MCF 10A (cell line): Measurements from ENCODE around the gene UQCC5. TPM values are rescaled to one million over a fixed set of nuclear protein-coding genes. Genes with fewer than 3 reads are reported as not detected.
"Not testable (repeated sequence)": the region's sequence is repeated elsewhere in the genome, so short reads cannot be mapped to it uniquely, and the experiment has no call there.

Source experiments
- BruUV-seq: library from RNA; stranded (reverse); fragments of 400-500 nt; replicated peaks from 2 replicates; lab custom pipeline; 2021; lab: Mats Ljungman, UMichigan
- CTCF ChIA-PET: fragments of 300-600 bp; sonication (Branson Sonifier 250); formaldehyde crosslinking; extraction: SDS; loops from one replicate; lab custom pipeline; 2021; ENCODE audit warnings: antibody characterized with exemption, inconsistent platforms; lab: Yijun Ruan, JAX
- POLR2A ChIA-PET: fragments of 300-600, 350-650 bp; sonication (Branson Sonifier 250); formaldehyde crosslinking; extraction: SDS; loops from one replicate; lab custom pipeline; 2020; ENCODE audit warnings: antibody characterized with exemption, inconsistent platforms; lab: Yijun Ruan, JAX
- DNase-seq: peaks from one replicate; pipeline ENCODE4 v3.0.0-alpha.2; 2018; ENCODE audit not compliant: unreplicated experiment
- H3K27ac Mint-ChIP-seq: one replicate; pipeline ENCODE4 v1.8.0; 2022; ENCODE audit warnings: mild to moderate bottlenecking, low read depth, mixed read lengths; ENCODE audit not compliant: unreplicated experiment
- H3K27me3 Mint-ChIP-seq: one replicate; pipeline ENCODE4 v1.8.0; 2022; ENCODE audit warnings: mixed read lengths; ENCODE audit not compliant: insufficient read depth, unreplicated experiment
- H3K36me3 Mint-ChIP-seq: one replicate; pipeline ENCODE4 v1.8.0; 2022; ENCODE audit warnings: mild to moderate bottlenecking, moderate library complexity, mixed read lengths; ENCODE audit not compliant: insufficient read depth, unreplicated experiment
- H3K4me1 Mint-ChIP-seq: one replicate; pipeline ENCODE4 v1.8.0; 2022; ENCODE audit warnings: mixed read lengths; ENCODE audit not compliant: insufficient read depth, unreplicated experiment
- H3K4me3 Mint-ChIP-seq: one replicate; pipeline ENCODE4 v1.8.0; 2022; ENCODE audit warnings: mild to moderate bottlenecking, moderate library complexity, mixed read lengths; ENCODE audit not compliant: unreplicated experiment
- H3K9me3 Mint-ChIP-seq: one replicate; pipeline ENCODE4 v1.8.0; 2022; ENCODE audit warnings: mixed read lengths; ENCODE audit not compliant: unreplicated experiment
- CTCF ChIP-seq: fragments of 200-600 bp; IDR thresholded peaks from one replicate; pipeline ENCODE4 v1.8.0; 2022; ENCODE audit warnings: antibody characterized with exemption, mild to moderate bottlenecking; ENCODE audit not compliant: unreplicated experiment
- intact Hi-C: fragments of 100-400 bp; cut with micrococcal nuclease; formaldehyde crosslinking; loops from 2 replicates; pipeline ENCODE4 v1.14.1; 2022
- total RNA-seq: library from RNA; stranded (reverse); gene quantifications from 2 replicates; pipeline ENCODE4 v1.2.3, GENCODE V29; 2022

Gene UQCC5
- total RNA-seq, 1 experiment from 2014 or later = 22.6 TPM

DNA sequence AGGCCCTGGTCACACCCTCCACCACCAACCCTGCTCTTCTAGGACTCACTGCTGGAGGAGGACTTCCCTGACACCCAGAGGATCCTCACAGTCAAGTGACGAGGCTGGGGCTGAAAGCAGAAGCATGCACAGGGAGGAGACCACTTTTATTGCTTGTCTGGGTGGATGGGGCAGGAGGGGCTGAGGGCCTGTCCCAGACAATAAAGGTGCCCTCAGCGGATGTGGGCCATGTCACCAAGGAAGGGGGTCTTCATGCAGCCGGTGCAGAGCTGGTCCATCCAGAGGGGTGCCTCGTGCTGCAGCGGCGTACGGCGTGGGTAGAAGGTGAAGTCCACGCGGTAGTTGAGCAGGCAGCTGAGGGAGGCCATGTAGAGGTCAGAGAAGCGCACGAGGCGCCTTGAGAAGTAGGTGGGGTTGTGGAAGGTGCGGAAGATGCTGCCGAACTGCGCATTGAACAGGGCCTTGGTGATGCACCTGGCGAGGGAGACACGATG is 12.1 kb upstream of the UQCC5 start:
- no peaks in the 10 kb centered on the region for H3K36me3 Mint-ChIP-seq
- no peaks in the 10 kb centered on the region for H3K4me1 Mint-ChIP-seq
- intact Hi-C loops = no loop called here
- no peak for TF ChIP-seq CTCF
- BruUV-seq = no TSS peak
- H3K4me3 Mint-ChIP-seq = no peak overlapping the region
- H3K27ac Mint-ChIP-seq = no peak overlapping the region
- ChIA-PET POLR2A (no interaction called here), CTCF (no interaction called here)
- H3K27me3 Mint-ChIP-seq = no peaks in the 10 kb centered on the region
- DNase-seq = no peak
- H3K9me3 Mint-ChIP-seq = no peaks in the 10 kb centered on the region

DNA sequence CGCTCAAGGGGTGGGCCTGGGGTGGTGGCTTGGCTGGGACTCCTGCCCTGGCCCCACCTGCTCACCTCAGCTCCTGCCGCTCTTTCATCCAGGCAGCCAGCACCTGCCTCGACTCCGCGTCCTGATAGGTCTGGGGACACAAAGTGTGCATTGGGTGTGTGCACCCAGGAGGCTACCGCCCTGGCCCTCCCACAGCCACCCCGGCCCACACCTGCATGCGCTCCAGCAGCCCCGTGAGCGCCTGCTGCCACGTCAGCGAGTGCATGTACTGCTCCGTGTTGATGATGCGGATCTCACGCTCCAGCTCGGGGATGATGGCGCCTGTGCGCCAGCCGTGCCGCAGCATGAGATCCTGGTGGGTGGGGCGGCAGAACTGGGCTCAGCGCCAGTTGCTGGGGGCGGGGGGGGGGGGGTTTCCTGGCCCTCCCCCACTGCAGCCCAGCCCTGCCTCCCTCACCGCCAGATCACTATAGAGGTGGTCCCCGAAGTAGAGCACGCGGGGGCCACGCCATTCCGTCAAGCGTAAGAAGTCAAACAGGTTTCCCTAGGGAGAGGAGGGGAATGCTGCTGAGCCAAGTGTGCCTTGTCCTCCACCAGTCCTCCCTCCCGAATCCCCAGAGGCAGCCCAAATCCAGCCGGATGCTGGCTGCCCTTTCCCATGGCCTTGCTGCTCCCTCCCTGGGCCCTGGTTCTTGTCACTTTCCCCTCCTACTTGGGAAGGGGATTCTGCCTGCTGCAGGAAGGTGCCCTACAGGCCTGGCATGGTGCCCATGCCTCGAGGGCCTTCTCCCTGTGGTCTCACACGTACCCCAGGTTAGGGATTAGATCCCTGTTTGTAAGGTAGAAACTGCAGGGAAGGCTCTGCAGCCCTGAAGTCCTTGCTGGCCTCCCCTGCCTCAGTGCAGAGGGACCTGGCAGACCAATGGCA is 11.4 kb upstream of the UQCC5 start:
- H3K9me3 Mint-ChIP-seq = no peaks in the 10 kb centered on the region
- no peak overlapping the region for H3K27ac Mint-ChIP-seq
- H3K4me3 Mint-ChIP-seq = no peak overlapping the region
- no peaks in the 10 kb centered on the region for H3K36me3 Mint-ChIP-seq
- DNase-seq = no peak
- no peaks in the 10 kb centered on the region for H3K27me3 Mint-ChIP-seq
- CTCF ChIA-PET = interaction anchor here (0.8 kb wide), 1 partner anchor 33 kb away, joined by 3 read pairs; no protein-coding TSS in a partner anchor
- POLR2A ChIA-PET = no interaction called here
- no peak for TF ChIP-seq CTCF
- no peaks in the 10 kb centered on the region for H3K4me1 Mint-ChIP-seq
- intact Hi-C loops = no loop called here
- no TSS peak for BruUV-seq

DNA sequence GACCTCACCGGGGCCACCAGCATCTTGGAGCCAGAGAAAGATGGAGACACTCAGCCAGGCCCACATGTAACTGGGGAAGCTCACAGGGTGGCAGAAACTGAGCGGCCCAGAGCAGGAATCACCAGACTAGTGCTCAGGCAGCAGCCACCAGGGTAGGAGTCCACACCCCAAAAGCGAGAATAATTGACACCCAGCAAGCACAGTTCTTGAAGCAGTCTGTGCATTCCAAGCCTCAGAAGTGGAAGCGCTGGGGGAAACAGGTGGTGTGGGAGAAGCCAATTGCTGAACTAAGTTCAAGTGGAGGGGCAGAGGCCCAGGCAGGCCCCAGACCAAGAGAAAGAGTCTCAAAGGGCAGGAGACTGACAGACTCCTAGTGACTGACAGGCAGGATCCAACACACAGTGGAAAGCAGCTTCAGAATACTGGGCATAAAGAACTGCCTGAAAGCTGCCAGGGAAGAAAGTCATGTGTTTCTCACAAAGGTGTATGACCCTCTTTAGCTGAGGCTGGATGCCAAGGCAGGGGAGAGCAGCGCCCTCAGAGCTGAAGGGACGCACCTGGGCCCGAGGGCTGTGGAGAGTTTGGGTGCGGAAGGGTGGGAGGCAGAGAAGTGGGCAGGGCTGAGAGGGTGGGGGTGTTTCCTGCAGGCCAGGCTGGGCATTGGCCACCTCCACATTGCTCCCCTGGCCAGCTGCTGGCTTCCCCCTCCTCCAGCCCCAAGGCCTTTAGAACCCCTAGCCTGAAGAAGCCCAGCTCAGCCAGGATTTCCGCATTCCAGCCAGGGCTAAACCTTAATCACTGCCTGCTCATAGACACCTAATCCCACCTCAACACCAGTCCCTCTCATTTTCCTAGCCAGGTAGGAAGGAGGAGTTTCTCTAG is 10.5 kb upstream of the UQCC5 start:
- DNase-seq = no peak
- Mint-ChIP-seq H3K27ac (no peak overlapping the region), H3K4me1 (no peaks in the 10 kb centered on the region), H3K9me3 (no peaks in the 10 kb centered on the region), H3K4me3 (no peak overlapping the region), H3K36me3 (no peaks in the 10 kb centered on the region), H3K27me3 (no peaks in the 10 kb centered on the region)
- ChIA-PET CTCF (interaction anchor here (0.6 to 0.8 kb wide), 2 partner anchors 34 to 111 kb away, joined by 3 read pairs; no protein-coding TSS in a partner anchor), POLR2A (interaction anchor here (0.8 to 0.9 kb wide), 2 partner anchors 11 to 35 kb away, joined by 4 read pairs; no protein-coding TSS in a partner anchor)
- no TSS peak for BruUV-seq
- intact Hi-C loops = no loop called here
- no peak for TF ChIP-seq CTCF

- ChIA-PET CTCF (interaction anchor here (0.6 kb wide), 1 partner anchor 110 kb away, joined by 3 read pairs; no protein-coding TSS in a partner anchor), POLR2A (interaction anchor here (0.7 to 0.9 kb wide), 3 partner anchors 10 to 35 kb away, joined by 4 to 5 read pairs (median 4); partner anchors contain the start of gene UQCC5)
- H3K36me3 Mint-ChIP-seq, H3K27me3 Mint-ChIP-seq, H3K4me1 Mint-ChIP-seq, H3K27ac Mint-ChIP-seq, BruUV-seq, H3K4me3 Mint-ChIP-seq, DNase-seq, intact Hi-C loops, H3K9me3 Mint-ChIP-seq: not testable (repeated sequence)
Measured at GRCh38 chr3:52526671-52527038, 9.8 kb upstream of the UQCC5 start.
